H1 (cell line): ENCODE data around the gene NDUFB3. TPM values are rescaled to one million over a fixed set of nuclear protein-coding genes. Genes with fewer than 3 reads are reported as not detected.

ENCODE experiments used
- CTCF ChIA-PET: fragments of 300-600 bp; sonication (Branson Sonifier 250); formaldehyde crosslinking; loops from one replicate; lab custom pipeline; 2021; ENCODE audit not compliant: partially characterized antibody; lab: Charles Lee
- POLR2A ChIA-PET: fragments of 300-600 bp; sonication (Branson Sonifier 250); formaldehyde crosslinking; loops from one replicate; lab custom pipeline; 2021; ENCODE audit warnings: inconsistent platforms; ENCODE audit not compliant: partially characterized antibody; lab: Charles Lee
- DNase-seq, 2 experiments: peaks; one replicate each; pipeline versions ENCODE4 v3.0.0 to v3.0.0-alpha.2; 2010 to 2022; ENCODE audit warnings: low spot score in 2 of 2, low read depth in 1 of 2, mixed read lengths in 1 of 2
- FAIRE-seq: peaks from 2 replicates; lab custom pipeline; 2011; peaks lifted over from hg19 to GRCh38; lab: Jason Lieb, UNC
- H2AFZ ChIP-seq: 2 replicates; pipeline ENCODE4 v1.8.1; 2012; ENCODE audit warnings: low read length, inconsistent platforms
- H2AK5ac ChIP-seq: 2 replicates; pipeline ENCODE4 v1.6.1; 2013; ENCODE audit warnings: low read depth, low read length
- H2BK120ac ChIP-seq: replicated peaks from 2 replicates; pipeline ENCODE3; 2013; ENCODE audit warnings: low read depth, low read length, inconsistent platforms
- H2BK12ac ChIP-seq: 2 replicates; pipeline ENCODE4 v1.6.1; 2013; ENCODE audit warnings: low read depth, low read length
- H2BK15ac ChIP-seq: 2 replicates; pipeline ENCODE4 v1.6.1; 2013; ENCODE audit warnings: low read length
- H2BK20ac ChIP-seq: 2 replicates; pipeline ENCODE4 v1.6.1; 2013; ENCODE audit warnings: low read length
- H2BK5ac ChIP-seq: 2 replicates; pipeline ENCODE4 v1.6.1; 2013; ENCODE audit warnings: low read depth, low read length
- H3K14ac ChIP-seq: 2 replicates; pipeline ENCODE4 v1.6.1; 2013; ENCODE audit warnings: inconsistent platforms; ENCODE audit not compliant: insufficient read length
- H3K18ac ChIP-seq: 2 replicates; pipeline ENCODE4 v1.6.1; 2013; ENCODE audit warnings: low read length; ENCODE audit errors: extremely low read depth
- H3K23ac ChIP-seq: 2 replicates; pipeline ENCODE4 v1.6.1; 2013; ENCODE audit warnings: inconsistent platforms; ENCODE audit not compliant: insufficient read length
- H3K23me2 ChIP-seq: 2 replicates; pipeline ENCODE4 v1.6.1; 2013; ENCODE audit warnings: low read depth, low read length
- H3K27ac ChIP-seq: 2 replicates; pipeline ENCODE4 v1.6.1; 2011; ENCODE audit warnings: low read depth, low read length, inconsistent platforms
- H3K27me3 ChIP-seq, 4 experiments: replicated peaks in 1 of 4; 1 replicate in 1 of 4; 2 replicates in 3 of 4; pipeline versions ENCODE4 v1.6.1 to v1.8.1; 2011 to 2013; ENCODE audit warnings: low read length in 3 of 4, mild to moderate bottlenecking in 3 of 4, inconsistent platforms in 2 of 4, mixed read lengths in 2 of 4, moderate library complexity in 1 of 4; ENCODE audit not compliant: control insufficient read depth in 3 of 4, insufficient read depth in 3 of 4; ENCODE audit errors: extremely low read depth in 1 of 4
- H3K36me3 ChIP-seq, 4 experiments: 2 replicates each; pipeline versions ENCODE4 v1.6.1 to v1.8.1; 2011 to 2013; ENCODE audit warnings: mild to moderate bottlenecking in 4 of 4, low read length in 3 of 4, moderate library complexity in 2 of 4, control low read depth in 1 of 4, inconsistent platforms in 1 of 4; ENCODE audit not compliant: insufficient read depth in 4 of 4, control insufficient read depth in 2 of 4
- H3K4ac ChIP-seq: replicated peaks from 2 replicates; pipeline ENCODE3; 2013; ENCODE audit warnings: low read length, low read depth, mixed read lengths, inconsistent platforms; ENCODE audit not compliant: insufficient read length
- H3K4me1 ChIP-seq, 4 experiments: replicated peaks in 1 of 4; 1 replicate in 1 of 4; 2 replicates in 3 of 4; pipeline versions ENCODE4 v1.6.1 to v1.8.1; 2011 to 2013; ENCODE audit warnings: low read length in 3 of 4, inconsistent platforms in 2 of 4, mixed read lengths in 1 of 4; ENCODE audit not compliant: insufficient read depth in 4 of 4, control insufficient read depth in 3 of 4
- H3K4me2 ChIP-seq, 2 experiments: 2 replicates each; pipeline versions ENCODE4 v1.6.1 to v1.8.1; 2011 to 2013; ENCODE audit warnings: low read depth in 2 of 2, low read length in 2 of 2, control low read depth in 1 of 2, inconsistent platforms in 1 of 2, mild to moderate bottlenecking in 1 of 2; ENCODE audit not compliant: insufficient read depth in 1 of 2
- H3K4me3 ChIP-seq, 4 experiments: fragments of 200-600, 300-600 bp in 1 of 4; sonication (generic), shearing (Covaris generic), sonication (Bioruptor Twin) in 1 of 4; 2 replicates each; pipeline versions ENCODE4 v1.5.1 to v1.8.1; 2011 to 2016; ENCODE audit warnings: low read length in 4 of 4, low read depth in 3 of 4, control low read depth in 2 of 4, inconsistent platforms in 2 of 4, mild to moderate bottlenecking in 2 of 4, mixed read lengths in 1 of 4, moderate library complexity in 1 of 4; ENCODE audit not compliant: insufficient read depth in 2 of 4; ENCODE audit errors: extremely low read depth in 1 of 4
- H3K56ac ChIP-seq: replicated peaks from 2 replicates; pipeline ENCODE3; 2013; ENCODE audit warnings: low read depth, mild to moderate bottlenecking, mixed read lengths, low read length, inconsistent platforms; ENCODE audit not compliant: insufficient read length
- H3K79me1 ChIP-seq: 2 replicates; pipeline ENCODE4 v1.6.1; 2013; ENCODE audit warnings: low read depth, low read length, control low read depth
- H3K79me2 ChIP-seq, 2 experiments: 2 replicates each; pipeline versions ENCODE4 v1.6.1 to v1.8.1; 2012 to 2013; ENCODE audit warnings: low read length in 2 of 2, mild to moderate bottlenecking in 2 of 2, inconsistent platforms in 1 of 2; ENCODE audit not compliant: insufficient read depth in 2 of 2, control insufficient read depth in 1 of 2
- H3K9ac ChIP-seq, 4 experiments: replicated peaks in 1 of 4; 1 replicate in 1 of 4; 2 replicates in 3 of 4; pipeline versions ENCODE4 v1.6.1 to v1.8.1; 2011 to 2013; ENCODE audit warnings: low read depth in 3 of 4, low read length in 3 of 4, control low read depth in 2 of 4, mild to moderate bottlenecking in 2 of 4, moderate library complexity in 2 of 4, inconsistent platforms in 1 of 4; ENCODE audit errors: extremely low read depth in 1 of 4
- H3K9me3 ChIP-seq, 2 experiments: 2 replicates each; pipeline versions ENCODE4 v1.6.1 to v1.8.1; 2012 to 2013; ENCODE audit warnings: mild to moderate bottlenecking in 2 of 2, moderate library complexity in 2 of 2, control low read depth in 1 of 2, inconsistent platforms in 1 of 2, low read depth in 1 of 2, low read length in 1 of 2, mixed read lengths in 1 of 2; ENCODE audit not compliant: insufficient read depth in 2 of 2
- H4K20me1 ChIP-seq, 2 experiments: replicated peaks in 1 of 2; 2 replicates each; pipeline versions ENCODE3 to v1.8.1; 2011 to 2013; ENCODE audit warnings: inconsistent platforms in 2 of 2, low read length in 2 of 2, mild to moderate bottlenecking in 1 of 2; ENCODE audit not compliant: insufficient read depth in 2 of 2, control insufficient read depth in 1 of 2
- H4K5ac ChIP-seq: 2 replicates; pipeline ENCODE4 v1.6.1; 2013; ENCODE audit warnings: low read length, low read depth, mixed read lengths, inconsistent platforms; ENCODE audit not compliant: insufficient read length
- H4K8ac ChIP-seq: 2 replicates; pipeline ENCODE4 v1.8.0; 2013; ENCODE audit warnings: mild to moderate bottlenecking, moderate library complexity, low read length, inconsistent platforms; ENCODE audit not compliant: insufficient read depth; ENCODE audit errors: extremely low read depth
- H4K91ac ChIP-seq: replicated peaks from 2 replicates; pipeline ENCODE3; 2013; ENCODE audit warnings: low read length, mixed read lengths, inconsistent platforms; ENCODE audit not compliant: insufficient read length
- JUND ChIP-seq: IDR thresholded peaks from 2 replicates; pipeline ENCODE4 v1.6.1; 2011; ENCODE audit warnings: mild to moderate bottlenecking, improper control_type of control experiment, low read length
- POLR2A ChIP-seq, 2 experiments: IDR thresholded peaks; 1 replicate in 1 of 2; 2 replicates in 1 of 2; pipeline ENCODE4 v1.6.1; 2011; ENCODE audit warnings: low read depth in 2 of 2, low read length in 2 of 2, mild to moderate bottlenecking in 2 of 2; ENCODE audit errors: control extremely low read depth in 1 of 2
- RBBP5 ChIP-seq: IDR thresholded peaks from 2 replicates; pipeline ENCODE4 v1.7.1; 2012; ENCODE audit warnings: low read depth, mild to moderate bottlenecking, inconsistent platforms, low read length, moderate library complexity, borderline replicate concordance
- SUZ12 ChIP-seq: fragments of 200-600 bp; sonication (generic); IDR thresholded peaks from 2 replicates; pipeline ENCODE4 v1.6.1; 2012; ENCODE audit warnings: mild to moderate bottlenecking, inconsistent platforms, low read length, moderate library complexity, mixed read lengths
- TEAD4 ChIP-seq: IDR thresholded peaks from 2 replicates; pipeline ENCODE4 v1.6.1; 2012; ENCODE audit warnings: low read depth, low read length, inconsistent platforms, mixed read lengths
- WGBS, 2 experiments: shearing (Covaris generic) in 1 of 2; methylation state at CpG; one replicate each; pipeline versions ENCODE4 v1.1.6 to v1.1.7; 2013 to 2015; ENCODE audit warnings: low lambda C conversion rate in 2 of 2, mixed read lengths in 2 of 2, inconsistent platforms in 1 of 2, low coverage in 1 of 2, missing lambda C conversion rate in 1 of 2; ENCODE audit not compliant: insufficient replicate concordance in 2 of 2, insufficient coverage in 1 of 2, insufficient read length in 1 of 2; ENCODE audit errors: extremely low coverage in 1 of 2, missing lambda C conversion rate in 1 of 2; 5-methylcytosine and 5-hydroxymethylcytosine counted together
- polyA plus RNA-seq, 7 experiments: library from polyadenylated mRNA; depleted of rRNA in 3 of 7; stranded (reverse) in 5 of 7; unstranded in 2 of 7; fragments of >200 nt in 5 of 7; fragments of 200-250 nt in 2 of 7; gene quantifications; 1 replicate in 5 of 7; 2 replicates in 1 of 7; 4 replicates in 1 of 7; pipeline versions ENCODE4 v1.2.1 to v1.2.3, GENCODE V29; 2011 to 2013; ENCODE audit warnings: missing spikeins in 2 of 7, mixed read lengths in 2 of 7
- total RNA-seq: library from RNA; stranded (reverse); fragmentation: NEBNext Ultra II Directional; extraction: Animal tissue kit (Norgen Biotek cat#: 25700); gene quantifications from 2 replicates; pipeline ENCODE4 v1.2.1, GENCODE V29; 2021

The NDUFB3 gene
- total and polyA plus RNA-seq, 2 of the 8 experiments (the other 6 are each of a cell fraction or from before 2014, with no cell fraction given): 38.2 to 55.3 TPM

- Histone ChIP-seq H2BK15ac (no peak overlapping the region), H2BK120ac (no peak overlapping the region), H2AK5ac (no peak overlapping the region), H3K27me3 (no peaks in the 10 kb centered on the region), H2BK12ac (no peak overlapping the region), H3K79me1 (no peaks in the 10 kb centered on the region), H4K5ac (no peak overlapping the region), H3K9me3 (no peaks in the 10 kb centered on the region), H3K27ac (no peak overlapping the region), H4K91ac (no peak overlapping the region), H3K4me1 (no peaks in the 10 kb centered on the region), H4K8ac (no peak overlapping the region), H3K36me3 (no peaks in the 10 kb centered on the region), H3K9ac (no peak overlapping the region), H3K18ac (no peak overlapping the region), H3K14ac (no peak overlapping the region), H3K23me2 (peaks cover 2% of the 10 kb centered on the region; the same call in 1 of the 2 replicates), H2AFZ (no peak overlapping the region), H4K20me1 (peaks cover 0 to 2% of the 10 kb centered on the region in 2 experiments), H3K56ac (no peak overlapping the region), H2BK20ac (no peak overlapping the region)
- CTCF ChIA-PET: interaction anchor here (1.1 to 1.3 kb wide), 2 partner anchors 49 to 146 kb away, joined by 3 to 5 read pairs; partner anchors contain the start of gene ORC2
- 91% methylated on average over 4 of the region's 4 CpGs; no CpG with 5 or more reads in 1 of the 2 experiments for WGBS, 2 experiments
- no peak for DNase-seq
- no peak for TF ChIP-seq JUND
- TF ChIP-seq POLR2A (IDR thresholded peaks at IDR 0.05; ENCODE audit: control extremely low read depth in 1 of 2, low read depth in 2 of 2, low read length in 2 of 2): no peak
- TF ChIP-seq TEAD4: no peak
- TF ChIP-seq SUZ12: no peak
- no peak for TF ChIP-seq RBBP5
- TF ChIP-seq, all 59 proteins: peak for 0
- H2BK5ac ChIP-seq: no peak overlapping the region
- POLR2A ChIA-PET: interaction anchor here (1.0 to 1.1 kb wide), 2 partner anchors 9 to 156 kb away, joined by 3 read pairs; no protein-coding TSS in a partner anchor
- H3K4me2 ChIP-seq: no peak overlapping the region
- no peaks in the 10 kb centered on the region for H3K79me2 ChIP-seq
- H3K23ac ChIP-seq: no peak overlapping the region
- FAIRE-seq: no peak
- no peak overlapping the region for H3K4me3 ChIP-seq
- no peak overlapping the region for H3K4ac ChIP-seq
These were observed 37.4 kb downstream of the NDUFB3 start for GRCh38 chr2:201109186-201109585.
